Panc1 (cell line): Measurements from ENCODE around the gene ZFAND3. TPM values are rescaled to one million over a fixed set of nuclear protein-coding genes. Genes with fewer than 3 reads are reported as not detected.

Experiments
- ATAC-seq: fragments of 200-7000 bp; cut with Tn5 transposase; 2 replicates; pipeline ENCODE4 v1.9.1; 2020; ENCODE audit warnings: mild to moderate bottlenecking, moderate library complexity
- BruUV-seq: library from RNA; stranded (reverse); fragments of 400-500 nt; replicated peaks from 2 replicates; lab custom pipeline; 2021; lab: Mats Ljungman, UMichigan
- CTCF ChIA-PET: fragments of 300-600 bp; sonication (Branson Sonifier 250); formaldehyde crosslinking; loops from one replicate; lab custom pipeline; 2022; ENCODE audit warnings: antibody characterized with exemption; lab: Charles Lee
- POLR2A ChIA-PET: fragments of 300-600 bp; sonication (Branson Sonifier 250); formaldehyde crosslinking; loops from one replicate; lab custom pipeline; 2022; ENCODE audit warnings: antibody characterized with exemption; lab: Charles Lee
- DNase-seq: peaks from one replicate; pipeline ENCODE4 v3.0.0-alpha.2; 2010; ENCODE audit warnings: low read depth, low spot score
- H3K27ac ChIP-seq: 2 replicates; pipeline ENCODE4 v1.5.1; 2011; ENCODE audit warnings: mild to moderate bottlenecking, low read length, inconsistent platforms
- H3K27me3 ChIP-seq: fragments of 200-500 bp; sonication (Bioruptor generic); 2 replicates; pipeline ENCODE4 v1.6.0; 2014; ENCODE audit warnings: low read length, inconsistent platforms; ENCODE audit not compliant: control insufficient read depth, insufficient read depth
- H3K36me3 ChIP-seq: fragments of 200-500 bp; sonication (Bioruptor generic); 2 replicates; pipeline ENCODE4 v1.5.1; 2014; ENCODE audit warnings: inconsistent platforms, mild to moderate bottlenecking, low read length, moderate library complexity; ENCODE audit not compliant: control insufficient read depth, insufficient read depth
- H3K4me1 ChIP-seq: 2 replicates; pipeline ENCODE4 v1.5.1; 2011; ENCODE audit warnings: inconsistent platforms, mild to moderate bottlenecking, low read length, moderate library complexity; ENCODE audit not compliant: control insufficient read depth, insufficient read depth
- H3K4me3 ChIP-seq, 2 experiments: 2 replicates each; pipeline ENCODE4 v1.5.1; 2011 to 2012; ENCODE audit warnings: low read depth in 2 of 2, low read length in 2 of 2, mild to moderate bottlenecking in 2 of 2, inconsistent platforms in 1 of 2, moderate library complexity in 1 of 2
- H3K9me3 ChIP-seq: fragments of 200-500 bp; sonication (Bioruptor generic); 2 replicates; pipeline ENCODE4 v1.5.1; 2014; ENCODE audit warnings: low read depth, mild to moderate bottlenecking, inconsistent platforms, low read length, moderate library complexity; ENCODE audit not compliant: control insufficient read depth, insufficient read depth
- POLR2AphosphoS5 ChIP-seq: IDR thresholded peaks from 2 replicates; pipeline ENCODE4 v1.6.1; 2012; ENCODE audit warnings: mild to moderate bottlenecking, low read depth, low read length, moderate library complexity
- SIN3A ChIP-seq: IDR thresholded peaks from 2 replicates; pipeline ENCODE4 v1.6.1; 2012; ENCODE audit warnings: low read depth, mild to moderate bottlenecking, low read length, moderate library complexity, borderline replicate concordance; ENCODE audit not compliant: insufficient read depth
- TCF7L2 ChIP-seq: IDR thresholded peaks from 2 replicates; pipeline ENCODE4 v1.6.1; 2011; ENCODE audit warnings: mild to moderate bottlenecking, low read depth, low read length, inconsistent platforms
- in situ Hi-C: cut with HindIII; loops from 2 replicates; pipeline ENCODE4 v1.10.0; 2016; ENCODE audit warnings: low sequenced_read_pairs, low pct_unique_long_range_greater_than_20kb
- intact Hi-C: fragments of 100-400 bp; cut with micrococcal nuclease; formaldehyde crosslinking; loops from one replicate; pipeline ENCODE4 v1.10.0; 2022; ENCODE audit not compliant: unreplicated experiment
- total RNA-seq: library from RNA; stranded (reverse); gene quantifications from one replicate; pipeline ENCODE4 v1.2.1, GENCODE V29; 2021; ENCODE audit not compliant: unreplicated experiment
- TF ChIP-seq, protein P1 (sequence below): fragments of 450-650 bp; IDR thresholded peaks from 2 replicates; pipeline ENCODE4 v1.5.1; 2017; ENCODE audit warnings: mild to moderate bottlenecking
- TF ChIP-seq, protein P2 (sequence below), 2 experiments: IDR thresholded peaks; 2 replicates each; pipeline ENCODE4 v1.6.1; 2011 to 2012; ENCODE audit warnings: low read depth in 2 of 2, control low read depth in 1 of 2, low read length in 1 of 2, mild to moderate bottlenecking in 1 of 2, moderate library complexity in 1 of 2; ENCODE audit not compliant: insufficient read depth in 1 of 2

Gene ZFAND3
- total RNA-seq, 1 experiment from 2014 or later: 95.9 TPM

DNA sequence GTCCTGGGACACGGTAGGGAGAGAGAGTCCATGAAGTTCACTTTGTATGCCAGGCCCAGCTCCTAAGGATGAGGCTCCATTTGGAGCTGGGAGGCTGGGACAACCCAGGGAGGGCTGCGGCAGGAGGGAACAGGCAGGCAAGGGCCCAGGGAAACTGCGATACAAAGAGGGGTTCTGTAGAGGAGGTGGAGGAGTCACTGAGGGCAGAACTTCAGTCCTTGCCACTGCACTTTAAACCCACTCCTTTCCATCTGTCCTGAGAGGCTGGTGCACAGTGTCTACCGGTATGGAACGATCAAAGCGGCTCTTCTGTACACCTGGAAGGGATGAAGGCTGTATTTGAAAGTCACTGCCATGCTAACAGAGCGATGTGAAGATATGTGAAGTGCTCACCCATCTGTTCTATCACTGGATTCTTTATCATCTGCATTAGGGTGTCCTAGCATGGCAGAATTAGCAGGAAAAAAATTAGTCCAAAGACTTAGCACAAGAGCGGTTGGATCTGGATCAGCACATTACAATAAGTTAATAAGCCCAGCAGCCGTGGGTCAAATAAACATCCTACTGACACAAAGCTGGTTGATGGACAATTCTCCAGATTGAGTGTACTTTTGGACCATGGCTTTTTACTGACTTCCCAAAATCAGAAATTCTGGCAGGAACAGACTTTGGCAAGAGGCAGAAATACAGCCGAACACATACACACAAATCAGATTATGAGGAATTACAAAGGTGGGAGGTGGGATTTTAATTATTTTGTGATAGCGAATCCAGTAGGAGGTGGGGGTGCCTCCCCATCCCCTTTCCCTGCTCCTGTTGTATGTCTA, 20.9 kb upstream of the ZFAND3 start:
- no peak for ATAC-seq
- CTCF ChIA-PET: no interaction called here
- BruUV-seq: no TSS peak
- TF ChIP-seq, protein P1, sequence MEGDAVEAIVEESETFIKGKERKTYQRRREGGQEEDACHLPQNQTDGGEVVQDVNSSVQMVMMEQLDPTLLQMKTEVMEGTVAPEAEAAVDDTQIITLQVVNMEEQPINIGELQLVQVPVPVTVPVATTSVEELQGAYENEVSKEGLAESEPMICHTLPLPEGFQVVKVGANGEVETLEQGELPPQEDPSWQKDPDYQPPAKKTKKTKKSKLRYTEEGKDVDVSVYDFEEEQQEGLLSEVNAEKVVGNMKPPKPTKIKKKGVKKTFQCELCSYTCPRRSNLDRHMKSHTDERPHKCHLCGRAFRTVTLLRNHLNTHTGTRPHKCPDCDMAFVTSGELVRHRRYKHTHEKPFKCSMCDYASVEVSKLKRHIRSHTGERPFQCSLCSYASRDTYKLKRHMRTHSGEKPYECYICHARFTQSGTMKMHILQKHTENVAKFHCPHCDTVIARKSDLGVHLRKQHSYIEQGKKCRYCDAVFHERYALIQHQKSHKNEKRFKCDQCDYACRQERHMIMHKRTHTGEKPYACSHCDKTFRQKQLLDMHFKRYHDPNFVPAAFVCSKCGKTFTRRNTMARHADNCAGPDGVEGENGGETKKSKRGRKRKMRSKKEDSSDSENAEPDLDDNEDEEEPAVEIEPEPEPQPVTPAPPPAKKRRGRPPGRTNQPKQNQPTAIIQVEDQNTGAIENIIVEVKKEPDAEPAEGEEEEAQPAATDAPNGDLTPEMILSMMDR: no peak
- TF ChIP-seq SIN3A (no peak), POLR2AphosphoS5 (no peak), TCF7L2 (no peak)
- TF ChIP-seq, protein P2, sequence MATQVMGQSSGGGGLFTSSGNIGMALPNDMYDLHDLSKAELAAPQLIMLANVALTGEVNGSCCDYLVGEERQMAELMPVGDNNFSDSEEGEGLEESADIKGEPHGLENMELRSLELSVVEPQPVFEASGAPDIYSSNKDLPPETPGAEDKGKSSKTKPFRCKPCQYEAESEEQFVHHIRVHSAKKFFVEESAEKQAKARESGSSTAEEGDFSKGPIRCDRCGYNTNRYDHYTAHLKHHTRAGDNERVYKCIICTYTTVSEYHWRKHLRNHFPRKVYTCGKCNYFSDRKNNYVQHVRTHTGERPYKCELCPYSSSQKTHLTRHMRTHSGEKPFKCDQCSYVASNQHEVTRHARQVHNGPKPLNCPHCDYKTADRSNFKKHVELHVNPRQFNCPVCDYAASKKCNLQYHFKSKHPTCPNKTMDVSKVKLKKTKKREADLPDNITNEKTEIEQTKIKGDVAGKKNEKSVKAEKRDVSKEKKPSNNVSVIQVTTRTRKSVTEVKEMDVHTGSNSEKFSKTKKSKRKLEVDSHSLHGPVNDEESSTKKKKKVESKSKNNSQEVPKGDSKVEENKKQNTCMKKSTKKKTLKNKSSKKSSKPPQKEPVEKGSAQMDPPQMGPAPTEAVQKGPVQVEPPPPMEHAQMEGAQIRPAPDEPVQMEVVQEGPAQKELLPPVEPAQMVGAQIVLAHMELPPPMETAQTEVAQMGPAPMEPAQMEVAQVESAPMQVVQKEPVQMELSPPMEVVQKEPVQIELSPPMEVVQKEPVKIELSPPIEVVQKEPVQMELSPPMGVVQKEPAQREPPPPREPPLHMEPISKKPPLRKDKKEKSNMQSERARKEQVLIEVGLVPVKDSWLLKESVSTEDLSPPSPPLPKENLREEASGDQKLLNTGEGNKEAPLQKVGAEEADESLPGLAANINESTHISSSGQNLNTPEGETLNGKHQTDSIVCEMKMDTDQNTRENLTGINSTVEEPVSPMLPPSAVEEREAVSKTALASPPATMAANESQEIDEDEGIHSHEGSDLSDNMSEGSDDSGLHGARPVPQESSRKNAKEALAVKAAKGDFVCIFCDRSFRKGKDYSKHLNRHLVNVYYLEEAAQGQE (IDR thresholded peaks at IDR 0.05; ENCODE audit: insufficient read depth in 1 of 2, low read depth in 2 of 2, low read length in 1 of 2): no peak
- Histone ChIP-seq H3K27ac (no peak overlapping the region), H3K36me3 (no peaks in the 10 kb centered on the region), H3K9me3 (no peaks in the 10 kb centered on the region), H3K4me1 (no peaks in the 10 kb centered on the region), H3K27me3 (no peaks in the 10 kb centered on the region), H3K4me3 (no peak overlapping the region)
- POLR2A ChIA-PET: interaction anchor here (0.7 kb wide), 1 partner anchor 137 kb away, joined by 4 read pairs; no protein-coding TSS in a partner anchor
- intact Hi-C loops (loop anchor here (10.0 kb wide), 1 partner anchor 216 kb away; no protein-coding TSS in a partner anchor), in situ Hi-C loops (no loop called here)
- DNase-seq: no peak

DNA sequence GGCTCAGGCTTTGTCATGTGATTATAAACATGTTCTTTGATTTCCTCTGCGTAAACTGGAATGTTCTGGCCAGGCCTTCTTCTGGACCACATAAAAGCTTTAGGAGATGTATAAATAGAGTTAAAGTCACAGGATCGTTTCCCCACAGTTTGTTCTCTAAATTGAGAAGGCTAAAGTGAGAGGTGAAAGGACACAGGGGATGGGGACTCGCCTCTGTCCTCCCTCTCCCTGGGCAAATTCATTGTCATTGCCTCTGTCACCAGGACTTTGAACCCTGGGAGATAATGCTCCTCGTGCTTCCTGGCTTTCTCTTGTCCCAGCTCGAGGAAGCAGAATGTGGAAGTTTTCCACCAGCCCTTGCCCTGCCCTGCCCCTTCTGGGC, 20.3 kb upstream of the ZFAND3 start:
- H3K4me3 ChIP-seq: no peak overlapping the region
- TF ChIP-seq SIN3A: no peak
- TF ChIP-seq, protein P1: no peak
- TF ChIP-seq, protein P2 (IDR thresholded peaks at IDR 0.05; ENCODE audit: insufficient read depth in 1 of 2, low read depth in 2 of 2, low read length in 1 of 2): no peak
- TF ChIP-seq TCF7L2: no peak
- no peak for TF ChIP-seq POLR2AphosphoS5
- no peaks in the 10 kb centered on the region for H3K9me3 ChIP-seq
- no TSS peak for BruUV-seq
- ATAC-seq (no peak), DNase-seq (no peak)
- in situ Hi-C loops (no loop called here), intact Hi-C loops (loop anchor here (10.0 kb wide), 1 partner anchor 216 kb away; no protein-coding TSS in a partner anchor)
- H3K4me1 ChIP-seq: no peaks in the 10 kb centered on the region
- no peaks in the 10 kb centered on the region for H3K27me3 ChIP-seq
- H3K36me3 ChIP-seq: no peaks in the 10 kb centered on the region
- H3K27ac ChIP-seq: no peak overlapping the region
- POLR2A ChIA-PET: no interaction called here
- CTCF ChIA-PET: no interaction called here
